Measurements from ENCODE around the gene TSC1. TPM values are rescaled to one million over a fixed set of nuclear protein-coding genes. Genes with fewer than 3 reads are reported as not detected.

The TSC1 gene
- total and polyA plus RNA-seq, 10 of the 15 experiments (the other 5 are each of a cell fraction or from before 2014, with no cell fraction given), result 4.0 to 48.0 (median 14.9) TPM

DNA sequence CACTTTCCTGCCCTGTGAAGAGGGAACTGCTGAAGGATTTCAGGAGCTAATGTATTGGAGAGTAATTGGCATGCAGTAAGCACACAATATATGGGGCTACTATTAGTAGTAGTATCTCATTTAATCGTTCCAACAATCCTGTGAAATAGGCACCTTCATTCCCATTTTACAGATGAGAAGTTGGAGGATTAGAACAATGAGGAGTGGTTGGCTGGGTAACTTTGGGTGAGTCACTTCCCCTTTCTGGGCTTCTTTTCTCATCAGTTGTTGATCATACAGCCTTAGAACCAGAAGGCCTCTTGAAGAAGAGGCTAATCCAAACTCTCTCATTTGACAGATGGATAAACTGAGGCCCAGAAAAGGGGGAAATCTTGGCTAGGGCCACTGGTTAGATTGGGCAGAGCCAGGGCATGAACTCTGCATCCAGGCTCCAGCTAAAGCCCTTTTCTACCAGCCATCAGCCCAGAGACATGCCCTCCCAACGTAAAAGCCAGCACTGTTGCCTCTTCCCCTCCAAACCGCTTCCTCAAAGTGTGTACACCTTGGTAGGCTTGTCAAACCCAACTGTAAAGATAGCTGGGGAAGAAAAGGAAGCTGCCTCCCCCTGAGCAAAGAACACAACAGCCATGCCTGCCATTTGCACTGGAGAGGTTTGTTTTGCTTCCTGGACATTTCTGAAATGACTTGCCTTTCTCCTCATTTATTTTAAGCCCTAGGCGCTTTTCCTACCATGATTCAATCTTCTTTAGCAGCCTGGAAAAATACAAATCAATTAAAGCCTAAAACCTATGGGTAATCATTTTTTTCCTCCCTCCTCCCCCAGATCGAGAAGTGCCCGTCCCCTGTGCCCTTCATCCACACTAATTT lies 64.7 kb downstream of the TSC1 start:
- Histone ChIP-seq H3K27ac (ENCODE audit: control insufficient read depth, insufficient read depth) (no peak overlapping the region), H3K4me2 (ENCODE audit: control insufficient read depth, insufficient read depth) (no peak overlapping the region), H3K4me1 (ENCODE audit: control insufficient read depth, insufficient read depth, low read length) (no peaks in the 10 kb centered on the region), H3K27me3 (replicated peaks in 1 of 2; ENCODE audit: control insufficient read depth in 2 of 2, insufficient read depth in 2 of 2, low read length in 1 of 2) (0 out of 4 replicates have a peak, but pooled peaks cover 0 to 4% of the 10 kb centered on the region in 2 experiments), H3K36me3 (ENCODE audit: control insufficient read depth in 2 of 2, insufficient read depth in 2 of 2, low read length in 1 of 2) (no peaks in the 10 kb centered on the region), H3K9me3 (replicated peaks; ENCODE audit: control insufficient read depth, insufficient read depth, low read length) (no peaks in the 10 kb centered on the region), H3K79me2 (ENCODE audit: control insufficient read depth, insufficient read depth, low read length) (no peaks in the 10 kb centered on the region), H3K4me3 (no peak overlapping the region), H2AFZ (ENCODE audit: control insufficient read depth, low read depth, low read length) (no peak overlapping the region; the same call in 1 of the 2 replicates), H3K9ac (ENCODE audit: control insufficient read depth, insufficient read depth, low read length) (no peak overlapping the region), H4K20me1 (ENCODE audit: control insufficient read depth, insufficient read depth) (no peaks in the 10 kb centered on the region)
- POLR2A ChIA-PET, result no interaction called here
- intact Hi-C loops (cut with micrococcal nuclease; ENCODE audit: unreplicated experiment) (no loop called here), in situ Hi-C loops (cut with MboI) (no loop called here)
- WGBS (ENCODE audit: insufficient coverage, insufficient replicate concordance, low lambda C conversion rate, missing lambda C conversion rate), result 52% methylated on average over 6 of the region's 6 CpGs
- ATAC-seq (no peak), DNase-seq (ENCODE audit: low read depth, low spot score) (no peak), FAIRE-seq (no peak)
- SMC1A ChIA-PET (ENCODE audit: uncharacterized antibody, unreplicated experiment), result interaction anchor here (0.7 to 0.8 kb wide), 2 partner anchors 14 to 92 kb away, joined by 3 read pairs; no protein-coding TSS in a partner anchor
- RAD21 ChIA-PET (ENCODE audit: unreplicated experiment), result no interaction called here
- CTCF ChIA-PET, result interaction anchor here (6.1 kb wide), 1 partner anchor 22 kb away, joined by 32 read pairs; no protein-coding TSS in a partner anchor
- BruUV-seq (replicated peaks), result no TSS peak
- TF ChIP-seq, protein P1, sequence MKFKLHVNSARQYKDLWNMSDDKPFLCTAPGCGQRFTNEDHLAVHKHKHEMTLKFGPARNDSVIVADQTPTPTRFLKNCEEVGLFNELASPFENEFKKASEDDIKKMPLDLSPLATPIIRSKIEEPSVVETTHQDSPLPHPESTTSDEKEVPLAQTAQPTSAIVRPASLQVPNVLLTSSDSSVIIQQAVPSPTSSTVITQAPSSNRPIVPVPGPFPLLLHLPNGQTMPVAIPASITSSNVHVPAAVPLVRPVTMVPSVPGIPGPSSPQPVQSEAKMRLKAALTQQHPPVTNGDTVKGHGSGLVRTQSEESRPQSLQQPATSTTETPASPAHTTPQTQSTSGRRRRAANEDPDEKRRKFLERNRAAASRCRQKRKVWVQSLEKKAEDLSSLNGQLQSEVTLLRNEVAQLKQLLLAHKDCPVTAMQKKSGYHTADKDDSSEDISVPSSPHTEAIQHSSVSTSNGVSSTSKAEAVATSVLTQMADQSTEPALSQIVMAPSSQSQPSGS (IDR thresholded peaks at IDR 0.05; ENCODE audit: low read length), result no peak
- TF ChIP-seq SPI1 (IDR thresholded peaks at IDR 0.05; ENCODE audit: borderline replicate concordance, insufficient read depth, low read depth, low read length), result peak; percentile 62; the same call in 1 of the 2 replicates
